ENCODE measurements around the gene MROH7. TPM values are rescaled to one million over a fixed set of nuclear protein-coding genes. Genes with fewer than 3 reads are reported as not detected.

Gene MROH7
- total and polyA plus RNA-seq, 4 donors, result 0.07 to 2.8 (median 0.58) TPM

- no peak overlapping the region for H3K9ac ChIP-seq (ENCODE audit: low read depth in 1 of 2, low read length in 2 of 2)
- H3K9me3 ChIP-seq (ENCODE audit: control insufficient read depth in 4 of 4, low read length in 3 of 4), result no peaks in the 10 kb centered on the region
- no peak for DNase-seq (ENCODE audit: low spot score)
- no peak overlapping the region for H3K4me3 ChIP-seq (ENCODE audit: low read depth in 1 of 3, low read length in 3 of 3)
- H3K27ac ChIP-seq (ENCODE audit: low read depth in 1 of 2, low read length in 2 of 2), result no peak overlapping the region
- H3K4me1 ChIP-seq (ENCODE audit: control insufficient read depth in 4 of 4, insufficient read depth in 4 of 4, low read length in 3 of 4), result no peaks in the 10 kb centered on the region
- no peaks in the 10 kb centered on the region for H3K27me3 ChIP-seq (ENCODE audit: control insufficient read depth in 4 of 4, insufficient read depth in 4 of 4, low read length in 3 of 4)
- WGBS, result 85% methylated on average over 4 of the region's 4 CpGs
- TF ChIP-seq ATF3 (IDR thresholded peaks at IDR 0.05) (no peak), RAD21 (IDR thresholded peaks at IDR 0.05) (no peak), CTCF (IDR thresholded peaks at IDR 0.05; ENCODE audit: low read depth, low read length, missing input control) (no peak), YY1 (IDR thresholded peaks at IDR 0.05) (no peak), EGR1 (IDR thresholded peaks at IDR 0.05; ENCODE audit: low read depth in 2 of 2) (no peak), TAF1 (conservative IDR thresholded peaks at IDR 0.05) (no peak), HNF4A (conservative IDR thresholded peaks at IDR 0.05) (no peak), HNF4G (IDR thresholded peaks at IDR 0.05) (no peak), GABPA (IDR thresholded peaks at IDR 0.05 in 1 of 2, conservative IDR thresholded peaks at IDR 0.05 in 1 of 2) (no peak), ZBTB33 (IDR thresholded peaks at IDR 0.05) (no peak), FOXA2 (IDR thresholded peaks at IDR 0.05) (no peak), SP1 (IDR thresholded peaks at IDR 0.05) (no peak), MAX (IDR thresholded peaks at IDR 0.05) (no peak)
- peaks cover 0 to 4% (median 0%) of the 10 kb centered on the region in 4 donors for H3K36me3 ChIP-seq (ENCODE audit: control insufficient read depth in 4 of 4, insufficient read depth in 3 of 4, low read depth in 1 of 4, low read length in 3 of 4)
Observed at GRCh38 chr1:54751426-54751825, 109.8 kb downstream of the MROH7 start.

GRCh38 chr1:54754045-54754444 is 112.5 kb downstream of the MROH7 start:
- Histone ChIP-seq H3K36me3 (ENCODE audit: control insufficient read depth in 4 of 4, insufficient read depth in 3 of 4, low read depth in 1 of 4, low read length in 3 of 4) (peaks cover 0 to 18% (median 6%) of the 10 kb centered on the region in 4 donors), H3K9me3 (ENCODE audit: control insufficient read depth in 4 of 4, low read length in 3 of 4) (no peaks in the 10 kb centered on the region), H3K4me3 (ENCODE audit: low read depth in 1 of 3, low read length in 3 of 3) (no peak overlapping the region), H3K27me3 (ENCODE audit: control insufficient read depth in 4 of 4, insufficient read depth in 4 of 4, low read length in 3 of 4) (no peaks in the 10 kb centered on the region), H3K9ac (ENCODE audit: low read depth in 1 of 2, low read length in 2 of 2) (no peak overlapping the region), H3K27ac (ENCODE audit: low read depth in 1 of 2, low read length in 2 of 2) (no peak overlapping the region), H3K4me1 (ENCODE audit: control insufficient read depth in 4 of 4, insufficient read depth in 4 of 4, low read length in 3 of 4) (no peaks in the 10 kb centered on the region)
- TF ChIP-seq RXRA (IDR thresholded peaks at IDR 0.05) (no peak), REST (IDR thresholded peaks at IDR 0.05) (no peak), SP1 (IDR thresholded peaks at IDR 0.05) (no peak), NR2F2 (IDR thresholded peaks at IDR 0.05) (no peak), EGR1 (IDR thresholded peaks at IDR 0.05; ENCODE audit: low read depth in 2 of 2) (no peak), FOXA1 (IDR thresholded peaks at IDR 0.05) (no peak)
- DNase-seq (ENCODE audit: low spot score), result no peak
- WGBS, result 96% methylated on average over 22 of the region's 22 CpGs

Data from liver (tissue), 9 donors.